Naive thymus-derived CD4-positive, alpha-beta T cell (primary cell): ENCODE measurements around the gene LRRC4C. TPM values are rescaled to one million over a fixed set of nuclear protein-coding genes. Genes with fewer than 3 reads are reported as not detected.

Experiments
- ATAC-seq: fragments of 150-1000 bp; cut with Tn5 transposase; 2 replicates; pipeline ENCODE4 v1.10.0; 2021; ENCODE audit warnings: mild to moderate bottlenecking, moderate library complexity
- CTCF ChIA-PET: fragments of 350-600 bp; sonication (Branson Sonifier 250); formaldehyde crosslinking; loops from one replicate; lab custom pipeline; 2021; ENCODE audit warnings: antibody characterized with exemption; lab: Charles Lee
- POLR2A ChIA-PET: fragments of 350-600 bp; sonication (Branson Sonifier 250); formaldehyde crosslinking; loops from one replicate; lab custom pipeline; 2021; ENCODE audit warnings: antibody characterized with exemption, inconsistent platforms; lab: Charles Lee
- DNase-seq, 9 donors: peaks; one replicate each; pipeline versions ENCODE4 v3.0.0 to v3.0.0-alpha.2; 2020 to 2022; ENCODE audit warnings: mixed read lengths in 1 of 9
- H3K27ac ChIP-seq: one replicate; pipeline ENCODE4 v1.7.0; 2013; ENCODE audit warnings: mild to moderate bottlenecking, low read depth, low read length, moderate library complexity
- H3K27me3 ChIP-seq, 2 donors: one replicate each; pipeline ENCODE4 v1.7.0; 2013; ENCODE audit warnings: low read length in 2 of 2, mild to moderate bottlenecking in 2 of 2, moderate library complexity in 2 of 2; ENCODE audit not compliant: control insufficient read depth in 2 of 2, insufficient read depth in 2 of 2
- H3K36me3 ChIP-seq, 3 experiments: 1 replicate in 2 of 3; 2 replicates in 1 of 3; pipeline ENCODE4 v1.7.0; 2013; ENCODE audit warnings: low read length in 3 of 3, mild to moderate bottlenecking in 3 of 3, moderate library complexity in 1 of 3; ENCODE audit not compliant: insufficient read depth in 3 of 3, control insufficient read depth in 2 of 3
- H3K4me1 ChIP-seq, 2 donors: one replicate each; pipeline ENCODE4 v1.7.0; 2013; ENCODE audit warnings: low read length in 2 of 2, mild to moderate bottlenecking in 2 of 2, moderate library complexity in 1 of 2; ENCODE audit not compliant: control insufficient read depth in 2 of 2, insufficient read depth in 2 of 2
- H3K4me3 ChIP-seq: 2 replicates; pipeline ENCODE4 v1.7.0; 2013; ENCODE audit warnings: mild to moderate bottlenecking, low read length
- H3K9me3 ChIP-seq, 3 experiments: 1 replicate in 2 of 3; 2 replicates in 1 of 3; pipeline ENCODE4 v1.7.0; 2013; ENCODE audit warnings: low read length in 3 of 3; ENCODE audit not compliant: control insufficient read depth in 2 of 3
- H3K27ac Mint-ChIP-seq, 9 donors: one replicate each; pipeline ENCODE4 v1.8.0; 2020 to 2022; ENCODE audit warnings: mixed read lengths in 9 of 9, mild to moderate bottlenecking in 8 of 9, moderate library complexity in 5 of 9, inconsistent platforms in 2 of 9
- H3K27me3 Mint-ChIP-seq, 5 donors: one replicate each; pipeline ENCODE4 v1.8.0; 2021 to 2022; ENCODE audit warnings: mixed read lengths in 5 of 5, mild to moderate bottlenecking in 1 of 5
- H3K36me3 Mint-ChIP-seq, 5 donors: one replicate each; pipeline ENCODE4 v1.8.0; 2020 to 2022; ENCODE audit warnings: mixed read lengths in 5 of 5, mild to moderate bottlenecking in 3 of 5, inconsistent platforms in 1 of 5
- H3K4me1 Mint-ChIP-seq, 7 donors: one replicate each; pipeline ENCODE4 v1.8.0; 2020 to 2022; ENCODE audit warnings: mixed read lengths in 7 of 7, mild to moderate bottlenecking in 3 of 7, inconsistent platforms in 1 of 7
- H3K4me3 Mint-ChIP-seq, 10 donors: one replicate each; pipeline ENCODE4 v1.8.0; 2020 to 2022; ENCODE audit warnings: mild to moderate bottlenecking in 10 of 10, mixed read lengths in 10 of 10, moderate library complexity in 6 of 10, inconsistent platforms in 2 of 10
- H3K9me3 Mint-ChIP-seq, 11 donors: one replicate each; pipeline ENCODE4 v1.8.0; 2020 to 2022; ENCODE audit warnings: mixed read lengths in 11 of 11, mild to moderate bottlenecking in 4 of 11, inconsistent platforms in 1 of 11, moderate library complexity in 1 of 11
- intact Hi-C, 2 donors: fragments of 100-400 bp; cut with micrococcal nuclease; formaldehyde crosslinking; loops; one replicate each; pipeline ENCODE4 v1.15.1; 2023
- polyA plus RNA-seq, 2 donors: library from polyadenylated mRNA; unstranded; fragments of 300-500 nt; fragmentation: Illumina TruSeq; gene quantifications; one replicate each; pipeline ENCODE4 v1.2.3, GENCODE V29; 2021
- total RNA-seq, 6 experiments: library from RNA in 5 of 6; stranded (reverse) in 5 of 6; gene quantifications; 1 replicate in 5 of 6; 2 replicates in 1 of 6; pipeline ENCODE4 v1.2.3 and lab custom pipeline; 2021 to 2026

Gene LRRC4C
- total and polyA plus RNA-seq, 7 experiments from 2014 or later = not detected

- Histone ChIP-seq H3K27ac (no peak overlapping the region), H3K4me1 (no peaks in the 10 kb centered on the region), H3K27me3 (no peaks in the 10 kb centered on the region), H3K36me3 (no peaks in the 10 kb centered on the region), H3K4me3 (no peak overlapping the region), H3K9me3 (no peaks in the 10 kb centered on the region)
- POLR2A ChIA-PET = no interaction called here
- Mint-ChIP-seq H3K4me1 (no peaks in the 10 kb centered on the region), H3K36me3 (no peaks in the 10 kb centered on the region), H3K9me3 (peaks cover 2 to 32% (median 17%) of the 10 kb centered on the region in 11 donors), H3K4me3 (no peak overlapping the region), H3K27me3 (no peaks in the 10 kb centered on the region), H3K27ac (no peak overlapping the region)
- DNase-seq = no peak
- no peak for ATAC-seq
- intact Hi-C loops = no loop called here
- CTCF ChIA-PET = no interaction called here
These were observed 1024.5 kb downstream of the LRRC4C start for GRCh38 chr11:40434926-40435325.

GRCh38 chr11:40432358-40432757 is 1027.1 kb downstream of the LRRC4C start:
- no peaks in the 10 kb centered on the region for H3K27me3 ChIP-seq
- ATAC-seq (no peak), DNase-seq (no peak)
- Mint-ChIP-seq H3K27ac (no peak overlapping the region), H3K4me3 (no peak overlapping the region), H3K4me1 (no peaks in the 10 kb centered on the region), H3K9me3 (peaks cover 2 to 23% (median 12%) of the 10 kb centered on the region in 11 donors), H3K36me3 (no peaks in the 10 kb centered on the region), H3K27me3 (no peaks in the 10 kb centered on the region)
- CTCF ChIA-PET = no interaction called here
- no peaks in the 10 kb centered on the region for H3K36me3 ChIP-seq
- H3K4me1 ChIP-seq = no peaks in the 10 kb centered on the region
- H3K27ac ChIP-seq = no peak overlapping the region
- intact Hi-C loops = no loop called here
- H3K9me3 ChIP-seq = no peaks in the 10 kb centered on the region
- POLR2A ChIA-PET = no interaction called here
- no peak overlapping the region for H3K4me3 ChIP-seq

- no peak overlapping the region for H3K27ac ChIP-seq
- intact Hi-C loops = no loop called here
- H3K27me3 Mint-ChIP-seq = no peaks in the 10 kb centered on the region
- H3K9me3 Mint-ChIP-seq = peaks cover 1 to 24% (median 8%) of the 10 kb centered on the region in 11 donors
- H3K36me3 ChIP-seq = no peaks in the 10 kb centered on the region
- no peak overlapping the region for H3K4me3 Mint-ChIP-seq
- H3K36me3 Mint-ChIP-seq = no peaks in the 10 kb centered on the region
- POLR2A ChIA-PET = no interaction called here
- no peaks in the 10 kb centered on the region for H3K27me3 ChIP-seq
- CTCF ChIA-PET = no interaction called here
- no peaks in the 10 kb centered on the region for H3K4me1 ChIP-seq
- H3K9me3 ChIP-seq = no peaks in the 10 kb centered on the region
- H3K27ac Mint-ChIP-seq = no peak overlapping the region
- no peak overlapping the region for H3K4me3 ChIP-seq
- DNase-seq (no peak), ATAC-seq (no peak)
- no peaks in the 10 kb centered on the region for H3K4me1 Mint-ChIP-seq
These were observed 1034.3 kb downstream of the LRRC4C start for GRCh38 chr11:40425168-40425567.

- ATAC-seq (no peak), DNase-seq (no peak)
- H3K36me3 ChIP-seq = no peaks in the 10 kb centered on the region
- CTCF ChIA-PET = no interaction called here
- Mint-ChIP-seq H3K36me3 (no peaks in the 10 kb centered on the region), H3K4me3 (no peak overlapping the region), H3K4me1 (no peaks in the 10 kb centered on the region), H3K27me3 (no peaks in the 10 kb centered on the region), H3K27ac (no peak overlapping the region), H3K9me3 (peaks cover 0 to 33% (median 13%) of the 10 kb centered on the region in 11 donors)
- POLR2A ChIA-PET = no interaction called here
- no peak overlapping the region for H3K4me3 ChIP-seq
- no peaks in the 10 kb centered on the region for H3K27me3 ChIP-seq
- H3K27ac ChIP-seq = no peak overlapping the region
- no peaks in the 10 kb centered on the region for H3K4me1 ChIP-seq
- no peaks in the 10 kb centered on the region for H3K9me3 ChIP-seq
- intact Hi-C loops = no loop called here
These were observed 1038.1 kb downstream of the LRRC4C start for GRCh38 chr11:40421208-40421981.

- ChIA-PET CTCF (no interaction called here), POLR2A (no interaction called here)
- Histone ChIP-seq H3K4me3 (no peak overlapping the region), H3K4me1 (no peaks in the 10 kb centered on the region), H3K9me3 (no peaks in the 10 kb centered on the region), H3K36me3 (no peaks in the 10 kb centered on the region), H3K27me3 (no peaks in the 10 kb centered on the region), H3K27ac (no peak overlapping the region)
- peaks cover 0 to 4% (median 0%) of the 10 kb centered on the region in 5 donors for H3K36me3 Mint-ChIP-seq
- no peak overlapping the region for H3K27ac Mint-ChIP-seq
- peaks cover 0 to 47% (median 18%) of the 10 kb centered on the region in 11 donors for H3K9me3 Mint-ChIP-seq
- H3K27me3 Mint-ChIP-seq = no peaks in the 10 kb centered on the region
- no peaks in the 10 kb centered on the region for H3K4me1 Mint-ChIP-seq
- ATAC-seq (no peak), DNase-seq (no peak)
- no peak overlapping the region for H3K4me3 Mint-ChIP-seq
- intact Hi-C loops = no loop called here
These were observed 1041.8 kb downstream of the LRRC4C start for GRCh38 chr11:40417627-40418026.

- intact Hi-C loops = no loop called here
- Mint-ChIP-seq H3K27me3 (no peaks in the 10 kb centered on the region), H3K36me3 (no peaks in the 10 kb centered on the region), H3K27ac (no peak overlapping the region), H3K4me1 (no peaks in the 10 kb centered on the region), H3K9me3 (peaks cover 0 to 25% (median 12%) of the 10 kb centered on the region in 11 donors), H3K4me3 (no peak overlapping the region)
- no peaks in the 10 kb centered on the region for H3K4me1 ChIP-seq
- peaks cover 0 to 3% (median 0%) of the 10 kb centered on the region in 3 experiments for H3K9me3 ChIP-seq
- ChIA-PET CTCF (no interaction called here), POLR2A (no interaction called here)
- H3K36me3 ChIP-seq = no peaks in the 10 kb centered on the region
- ATAC-seq (no peak), DNase-seq (no peak)
- no peak overlapping the region for H3K27ac ChIP-seq
- H3K27me3 ChIP-seq = no peaks in the 10 kb centered on the region
- H3K4me3 ChIP-seq = no peak overlapping the region
These were observed 1052.1 kb downstream of the LRRC4C start for GRCh38 chr11:40407355-40407754.

- DNase-seq (no peak), ATAC-seq (no peak)
- ChIA-PET CTCF (no interaction called here), POLR2A (no interaction called here)
- no peak overlapping the region for H3K27ac ChIP-seq
- H3K27ac Mint-ChIP-seq = no peak overlapping the region
- no peaks in the 10 kb centered on the region for H3K27me3 ChIP-seq
- peaks cover 0 to 3% (median 0%) of the 10 kb centered on the region in 3 experiments for H3K9me3 ChIP-seq
- no peak overlapping the region for H3K4me3 Mint-ChIP-seq
- no peak overlapping the region for H3K4me3 ChIP-seq
- H3K4me1 Mint-ChIP-seq = no peaks in the 10 kb centered on the region
- intact Hi-C loops = no loop called here
- no peaks in the 10 kb centered on the region for H3K4me1 ChIP-seq
- H3K9me3 Mint-ChIP-seq = peaks cover 0 to 26% (median 13%) of the 10 kb centered on the region in 11 donors
- no peaks in the 10 kb centered on the region for H3K27me3 Mint-ChIP-seq
- no peaks in the 10 kb centered on the region for H3K36me3 ChIP-seq
- no peaks in the 10 kb centered on the region for H3K36me3 Mint-ChIP-seq
These were observed 1053.8 kb downstream of the LRRC4C start for GRCh38 chr11:40405614-40406013.
